Large intestine (tissue), 3 donors: ENCODE results near the gene SPINK4. TPM values are rescaled to one million over a fixed set of nuclear protein-coding genes. Genes with fewer than 3 reads are reported as not detected.

ENCODE experiments used
- DNase-seq, 2 donors: peaks; one replicate each; pipeline versions ENCODE4 v3.0.0 to v3.0.0-alpha.2; 2013
- H3K27ac ChIP-seq: one replicate; pipeline ENCODE4 v1.5.1; 2013; ENCODE audit warnings: low read length
- H3K27me3 ChIP-seq: 2 replicates; pipeline ENCODE4 v1.6.1; 2013; ENCODE audit warnings: low read length; ENCODE audit not compliant: control insufficient read depth, insufficient read depth
- H3K36me3 ChIP-seq: 2 replicates; pipeline ENCODE4 v1.6.1; 2013; ENCODE audit warnings: low read length; ENCODE audit not compliant: control insufficient read depth, insufficient read depth
- H3K4me1 ChIP-seq: one replicate; pipeline ENCODE4 v1.6.1; 2013; ENCODE audit warnings: low read length; ENCODE audit not compliant: control insufficient read depth, insufficient read depth
- H3K4me3 ChIP-seq: one replicate; pipeline ENCODE4 v1.5.1; 2013; ENCODE audit warnings: low read length
- H3K9me3 ChIP-seq: one replicate; pipeline ENCODE4 v1.6.1; 2013; ENCODE audit warnings: mild to moderate bottlenecking, low read depth, low read length, moderate library complexity; ENCODE audit not compliant: control insufficient read depth
- WGBS: methylation state at CpG from one replicate; pipeline ENCODE4 v1.1.5; 2013; ENCODE audit warnings: low lambda C conversion rate; ENCODE audit not compliant: insufficient coverage; 5-methylcytosine and 5-hydroxymethylcytosine counted together
- polyA plus RNA-seq: library from polyadenylated mRNA; unstranded; fragments of 120-200 nt; gene quantifications from one replicate; pipeline ENCODE4 v1.2.1, GENCODE V29; 2013

Gene SPINK4
- polyA plus RNA-seq, 1 donor = 82.4 TPM

GRCh38 chr9:33209394-33209793 lies 30.6 kb upstream of the SPINK4 start:
- WGBS = no CpG with 5 or more reads among the region's 1 CpG
- Histone ChIP-seq H3K4me1 (peaks cover 7% of the 10 kb centered on the region), H3K9me3 (no peaks in the 10 kb centered on the region), H3K4me3 (no peak overlapping the region), H3K36me3 (no peaks in the 10 kb centered on the region), H3K27me3 (peaks cover 2% of the 10 kb centered on the region), H3K27ac (no peak overlapping the region)
- no peak for DNase-seq

GRCh38 chr9:33210006-33210715 lies 29.8 kb upstream of the SPINK4 start:
- H3K4me1 ChIP-seq = peaks cover 7% of the 10 kb centered on the region
- H3K27me3 ChIP-seq = peaks cover 2% of the 10 kb centered on the region
- no peak overlapping the region for H3K4me3 ChIP-seq
- no peak overlapping the region for H3K27ac ChIP-seq
- no CpG with 5 or more reads among the region's 4 CpGs for WGBS
- no peaks in the 10 kb centered on the region for H3K9me3 ChIP-seq
- no peak for DNase-seq
- no peaks in the 10 kb centered on the region for H3K36me3 ChIP-seq

GRCh38 chr9:33211695-33212393 lies 28.1 kb upstream of the SPINK4 start:
- H3K4me3 ChIP-seq = no peak overlapping the region
- peak; percentile 51 to 63 for DNase-seq
- H3K27me3 ChIP-seq = peaks cover 9% of the 10 kb centered on the region
- H3K9me3 ChIP-seq = no peaks in the 10 kb centered on the region
- H3K4me1 ChIP-seq = peaks cover 7% of the 10 kb centered on the region
- WGBS = 14% methylated on average over 1 of the region's 3 CpGs
- no peaks in the 10 kb centered on the region for H3K36me3 ChIP-seq
- peak overlapping the region; percentile 33 for H3K27ac ChIP-seq

GRCh38 chr9:33220681-33221567 lies 19.0 kb upstream of the SPINK4 start:
- Histone ChIP-seq H3K27me3 (peaks cover 11% of the 10 kb centered on the region), H3K4me3 (no peak overlapping the region), H3K27ac (no peak overlapping the region), H3K4me1 (no peaks in the 10 kb centered on the region), H3K9me3 (no peaks in the 10 kb centered on the region), H3K36me3 (no peaks in the 10 kb centered on the region)
- WGBS = 90% methylated on average over 2 of the region's 14 CpGs
- DNase-seq = no peak

- Histone ChIP-seq H3K9me3 (no peaks in the 10 kb centered on the region), H3K4me1 (no peaks in the 10 kb centered on the region), H3K27me3 (peaks cover 6% of the 10 kb centered on the region), H3K27ac (no peak overlapping the region), H3K4me3 (no peak overlapping the region), H3K36me3 (no peaks in the 10 kb centered on the region)
- WGBS = no CpG with 5 or more reads among the region's 3 CpGs
- no peak for DNase-seq
Measured at GRCh38 chr9:33221568-33221884, 18.4 kb upstream of the SPINK4 start.

GRCh38 chr9:33222031-33222430 lies 17.9 kb upstream of the SPINK4 start:
- no peaks in the 10 kb centered on the region for H3K9me3 ChIP-seq
- no peak overlapping the region for H3K4me3 ChIP-seq
- no peak for DNase-seq
- no peaks in the 10 kb centered on the region for H3K4me1 ChIP-seq
- WGBS = no CpG with 5 or more reads among the region's 3 CpGs
- peaks cover 5% of the 10 kb centered on the region for H3K27me3 ChIP-seq
- no peaks in the 10 kb centered on the region for H3K36me3 ChIP-seq
- H3K27ac ChIP-seq = no peak overlapping the region

- Histone ChIP-seq H3K9me3 (no peaks in the 10 kb centered on the region), H3K27ac (no peak overlapping the region), H3K4me3 (no peak overlapping the region), H3K27me3 (peaks cover 3% of the 10 kb centered on the region), H3K36me3 (no peaks in the 10 kb centered on the region), H3K4me1 (no peaks in the 10 kb centered on the region)
- no peak for DNase-seq
- WGBS = no CpG with 5 or more reads among the region's 1 CpG
Measured at GRCh38 chr9:33223696-33224095, 16.3 kb upstream of the SPINK4 start.

GRCh38 chr9:33225319-33226147 lies 14.4 kb upstream of the SPINK4 start:
- DNase-seq = peak; percentile 52 to 69
- Histone ChIP-seq H3K4me3 (no peak overlapping the region), H3K27me3 (peaks cover 3% of the 10 kb centered on the region), H3K36me3 (no peaks in the 10 kb centered on the region), H3K4me1 (peaks cover 8% of the 10 kb centered on the region), H3K9me3 (no peaks in the 10 kb centered on the region), H3K27ac (no peak overlapping the region)
- WGBS = 20% methylated on average over 1 of the region's 6 CpGs

GRCh38 chr9:33227008-33227398 lies 13.0 kb upstream of the SPINK4 start:
- Histone ChIP-seq H3K36me3 (no peaks in the 10 kb centered on the region), H3K4me1 (peaks cover 8% of the 10 kb centered on the region), H3K4me3 (no peak overlapping the region), H3K27ac (no peak overlapping the region), H3K9me3 (no peaks in the 10 kb centered on the region), H3K27me3 (peaks cover 3% of the 10 kb centered on the region)
- 83% methylated on average over 1 of the region's 10 CpGs for WGBS
- DNase-seq = no peak

GRCh38 chr9:33227741-33228140 lies 12.2 kb upstream of the SPINK4 start:
- no peak overlapping the region for H3K27ac ChIP-seq
- WGBS = no CpG with 5 or more reads among the region's 8 CpGs
- H3K4me1 ChIP-seq = peaks cover 8% of the 10 kb centered on the region
- H3K27me3 ChIP-seq = peaks cover 3% of the 10 kb centered on the region
- no peaks in the 10 kb centered on the region for H3K36me3 ChIP-seq
- no peak overlapping the region for H3K4me3 ChIP-seq
- no peak for DNase-seq
- no peaks in the 10 kb centered on the region for H3K9me3 ChIP-seq
